Suprapubic skin (tissue), 4 donors: Measurements from ENCODE around the gene CFAP65.

Experiments
- EP300 ChIP-seq: sonication (generic); formaldehyde crosslinking; IDR thresholded peaks from one replicate; pipeline ENCODE4 v1.6.1; 2017; ENCODE audit warnings: antibody characterized with exemption
- POLR2A ChIP-seq, 2 donors: fragments of 450-650 bp; IDR thresholded peaks; one replicate each; pipeline ENCODE4 v1.6.1; 2017; ENCODE audit warnings: antibody characterized with exemption in 2 of 2, mild to moderate bottlenecking in 2 of 2, moderate library complexity in 2 of 2
- POLR2AphosphoS5 ChIP-seq, 3 donors: sonication (generic); formaldehyde crosslinking; IDR thresholded peaks; one replicate each; pipeline ENCODE4 v1.6.1; 2017; ENCODE audit warnings: antibody characterized with exemption in 3 of 3
- TF ChIP-seq, protein P1 (sequence below), 2 donors: fragments of 200-600 bp in 1 of 2; fragments of 450-650 bp in 1 of 2; sonication (generic) in 1 of 2; IDR thresholded peaks; one replicate each; pipeline ENCODE4 v1.5.1; 2016 to 2019; ENCODE audit warnings: antibody characterized with exemption in 2 of 2, mild to moderate bottlenecking in 1 of 2, moderate library complexity in 1 of 2

DNA sequence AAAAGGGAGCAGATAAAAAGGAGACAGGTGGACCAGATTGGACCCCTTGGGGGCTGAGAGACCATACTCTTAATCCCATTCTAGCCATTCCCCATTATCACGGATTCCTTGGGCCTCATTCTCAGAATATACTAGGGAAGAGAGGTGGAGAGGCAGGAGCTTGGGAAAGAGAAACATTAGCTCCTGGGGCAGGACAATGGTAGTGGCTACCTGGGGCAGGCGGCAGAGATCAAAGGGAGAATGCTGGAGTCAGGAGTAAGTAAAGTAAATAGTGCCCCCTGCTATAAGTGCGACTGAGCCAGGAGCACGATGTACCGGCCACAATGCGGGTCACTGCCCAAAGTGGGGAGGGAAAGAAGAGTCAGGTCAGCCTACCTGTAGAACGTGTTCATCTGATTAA, 39.8 kb upstream of the CFAP65 start:
- TF ChIP-seq, protein P1, sequence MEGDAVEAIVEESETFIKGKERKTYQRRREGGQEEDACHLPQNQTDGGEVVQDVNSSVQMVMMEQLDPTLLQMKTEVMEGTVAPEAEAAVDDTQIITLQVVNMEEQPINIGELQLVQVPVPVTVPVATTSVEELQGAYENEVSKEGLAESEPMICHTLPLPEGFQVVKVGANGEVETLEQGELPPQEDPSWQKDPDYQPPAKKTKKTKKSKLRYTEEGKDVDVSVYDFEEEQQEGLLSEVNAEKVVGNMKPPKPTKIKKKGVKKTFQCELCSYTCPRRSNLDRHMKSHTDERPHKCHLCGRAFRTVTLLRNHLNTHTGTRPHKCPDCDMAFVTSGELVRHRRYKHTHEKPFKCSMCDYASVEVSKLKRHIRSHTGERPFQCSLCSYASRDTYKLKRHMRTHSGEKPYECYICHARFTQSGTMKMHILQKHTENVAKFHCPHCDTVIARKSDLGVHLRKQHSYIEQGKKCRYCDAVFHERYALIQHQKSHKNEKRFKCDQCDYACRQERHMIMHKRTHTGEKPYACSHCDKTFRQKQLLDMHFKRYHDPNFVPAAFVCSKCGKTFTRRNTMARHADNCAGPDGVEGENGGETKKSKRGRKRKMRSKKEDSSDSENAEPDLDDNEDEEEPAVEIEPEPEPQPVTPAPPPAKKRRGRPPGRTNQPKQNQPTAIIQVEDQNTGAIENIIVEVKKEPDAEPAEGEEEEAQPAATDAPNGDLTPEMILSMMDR (IDR thresholded peaks at IDR 0.05): no peak
- TF ChIP-seq POLR2A (IDR thresholded peaks at IDR 0.05) (no peak), POLR2AphosphoS5 (IDR thresholded peaks at IDR 0.05) (no peak), EP300 (no peak)
